Left ventricle myocardium inferior (tissue), 1 donor: ENCODE data around the gene PPP1R37. TPM values are rescaled to one million over a fixed set of nuclear protein-coding genes. Genes with fewer than 3 reads are reported as not detected.

Experiments used
- DNase-seq: peaks from one replicate; pipeline ENCODE4 v3.0.0-alpha.2; 2020
- H3K27ac ChIP-seq: fragments of 200-600 bp; replicated peaks from 2 replicates; pipeline ENCODE4 v1.8.0; 2021
- H3K27me3 ChIP-seq: fragments of 200-600 bp; 2 replicates; pipeline ENCODE4 v1.8.0; 2021; ENCODE audit warnings: low read depth
- H3K36me3 ChIP-seq: fragments of 200-600 bp; 2 replicates; pipeline ENCODE4 v1.8.0; 2021
- H3K4me1 ChIP-seq: fragments of 200-600 bp; 2 replicates; pipeline ENCODE4 v1.8.0; 2021
- H3K4me3 ChIP-seq: fragments of 200-600 bp; 2 replicates; pipeline ENCODE4 v1.8.0; 2021; ENCODE audit warnings: mild to moderate bottlenecking, moderate library complexity
- H3K9me3 ChIP-seq: fragments of 200-600 bp; replicated peaks from 2 replicates; pipeline ENCODE4 v1.8.0; 2021
- CTCF ChIP-seq: fragments of 200-600 bp; IDR thresholded peaks from 2 replicates; pipeline ENCODE4 v1.8.0; 2021; ENCODE audit warnings: antibody characterized with exemption, mild to moderate bottlenecking, borderline replicate concordance
- intact Hi-C: fragments of 100-400 bp; cut with micrococcal nuclease; formaldehyde crosslinking; loops from one replicate; pipeline ENCODE4 v1.11.0; 2022
- total RNA-seq: library from RNA; stranded (reverse); fragmentation: NEBNext Ultra II Directional; extraction: Animal tissue kit (Norgen Biotek cat#: 25700); gene quantifications from one replicate; pipeline ENCODE4 v1.2.1, GENCODE V29; 2021
- donor health status: DM: no; HTN: yes; CAD: no; lungs with severe emphysema.

The PPP1R37 gene
- total RNA-seq, 1 donor from 2014 or later = 15.9 TPM

- peaks cover 27% of the 10 kb centered on the region for H3K36me3 ChIP-seq
- peaks cover 9% of the 10 kb centered on the region for H3K4me1 ChIP-seq
- no peaks in the 10 kb centered on the region for H3K27me3 ChIP-seq
- no peak for DNase-seq
- no peak for TF ChIP-seq CTCF
- no peak overlapping the region for H3K4me3 ChIP-seq
- intact Hi-C loops = no loop called here
- H3K27ac ChIP-seq = no peak overlapping the region
- no peaks in the 10 kb centered on the region for H3K9me3 ChIP-seq
Measured at GRCh38 chr19:45086480-45086879, 6.5 kb upstream of the PPP1R37 start.

GRCh38 chr19:45087531-45087930 is 5.4 kb upstream of the PPP1R37 start:
- DNase-seq = no peak
- Histone ChIP-seq H3K4me3 (no peak overlapping the region), H3K9me3 (no peaks in the 10 kb centered on the region), H3K4me1 (peaks cover 18% of the 10 kb centered on the region), H3K27ac (no peak overlapping the region), H3K27me3 (no peaks in the 10 kb centered on the region), H3K36me3 (peaks cover 23% of the 10 kb centered on the region)
- intact Hi-C loops = no loop called here
- TF ChIP-seq CTCF = no peak

- H3K27me3 ChIP-seq = no peaks in the 10 kb centered on the region
- no peak overlapping the region for H3K4me3 ChIP-seq
- H3K27ac ChIP-seq = no peak overlapping the region
- peaks cover 21% of the 10 kb centered on the region for H3K36me3 ChIP-seq
- no peak for DNase-seq
- intact Hi-C loops = no loop called here
- no peaks in the 10 kb centered on the region for H3K9me3 ChIP-seq
- no peak for TF ChIP-seq CTCF
- H3K4me1 ChIP-seq = peaks cover 42% of the 10 kb centered on the region
Measured at GRCh38 chr19:45090034-45090433, 2.9 kb upstream of the PPP1R37 start.

- Histone ChIP-seq H3K4me3 (peak overlapping the region; percentile 100), H3K27ac (no peak overlapping the region), H3K4me1 (peaks cover 48% of the 10 kb centered on the region), H3K27me3 (no peaks in the 10 kb centered on the region), H3K36me3 (peaks cover 19% of the 10 kb centered on the region), H3K9me3 (no peaks in the 10 kb centered on the region)
- DNase-seq = no peak
- intact Hi-C loops = no loop called here
- TF ChIP-seq CTCF = no peak
Measured at GRCh38 chr19:45090606-45091005, 2.4 kb upstream of the PPP1R37 start.

- H3K4me3 ChIP-seq = peak overlapping the region; percentile 100
- no peaks in the 10 kb centered on the region for H3K9me3 ChIP-seq
- intact Hi-C loops = no loop called here
- peak overlapping the region; percentile 93 for H3K27ac ChIP-seq
- DNase-seq = peak; percentile 98
- H3K4me1 ChIP-seq = peaks cover 54% of the 10 kb centered on the region
- TF ChIP-seq CTCF = no peak
- H3K36me3 ChIP-seq = peaks cover 19% of the 10 kb centered on the region
- H3K27me3 ChIP-seq = no peaks in the 10 kb centered on the region
Measured at GRCh38 chr19:45091031-45091923, 1.7 kb upstream of the PPP1R37 start.
